HFFc6 (cell line): ENCODE results near the gene LEF1. TPM values are rescaled to one million over a fixed set of nuclear protein-coding genes. Genes with fewer than 3 reads are reported as not detected.

Experiments used
- DNase-seq: peaks from one replicate; pipeline ENCODE4 v3.0.0-alpha.2; 2018
- H3K27ac Mint-ChIP-seq: 2 replicates; pipeline ENCODE4 v1.8.0; 2020; ENCODE audit warnings: mild to moderate bottlenecking, mixed read lengths
- H3K27me3 Mint-ChIP-seq: 2 replicates; pipeline ENCODE4 v1.8.0; 2021; ENCODE audit warnings: mild to moderate bottlenecking, moderate library complexity, mixed read lengths; ENCODE audit not compliant: insufficient read depth
- H3K36me3 Mint-ChIP-seq: 2 replicates; pipeline ENCODE4 v1.8.0; 2021; ENCODE audit warnings: low read depth, mixed read lengths
- H3K4me1 Mint-ChIP-seq: 2 replicates; pipeline ENCODE4 v1.8.0; 2020; ENCODE audit warnings: low read depth, mixed read lengths
- H3K4me3 Mint-ChIP-seq: 2 replicates; pipeline ENCODE4 v1.8.0; 2020; ENCODE audit warnings: mild to moderate bottlenecking, moderate library complexity, mixed read lengths
- H3K9me3 Mint-ChIP-seq: 2 replicates; pipeline ENCODE4 v1.8.0; 2020; ENCODE audit warnings: mild to moderate bottlenecking, mixed read lengths
- CTCF ChIP-seq: fragments of 200-600 bp; sonication (generic); IDR thresholded peaks from 2 replicates; pipeline ENCODE4 v1.5.0; 2021; ENCODE audit warnings: antibody characterized with exemption, mild to moderate bottlenecking
- total RNA-seq, 6 experiments: library from RNA; stranded (reverse); fragmentation: NEBNext Ultra II Directional; extraction: Animal tissue kit (Norgen Biotek cat#: 25700); gene quantifications; 2 replicates in 1 of 6; 3 replicates in 5 of 6; pipeline ENCODE4 v1.2.3, GENCODE V29; 2021

LEF1 gene
- total RNA-seq, 6 experiments from 2014 or later: 0.22 to 0.37 (median 0.31) TPM; not detected in 3

GRCh38 chr4:108143515-108143914 is 25.2 kb downstream of the LEF1 start:
- Mint-ChIP-seq H3K27me3 (peaks cover 9% of the 10 kb centered on the region; the same call in 1 of the 2 replicates), H3K4me1 (no peaks in the 10 kb centered on the region), H3K4me3 (no peak overlapping the region), H3K9me3 (no peaks in the 10 kb centered on the region), H3K36me3 (no peaks in the 10 kb centered on the region), H3K27ac (no peak overlapping the region)
- DNase-seq: no peak
- TF ChIP-seq CTCF: no peak

GRCh38 chr4:108142870-108143269 is 25.9 kb downstream of the LEF1 start:
- no peak for DNase-seq
- no peaks in the 10 kb centered on the region for H3K9me3 Mint-ChIP-seq
- H3K4me1 Mint-ChIP-seq: no peaks in the 10 kb centered on the region
- no peaks in the 10 kb centered on the region for H3K36me3 Mint-ChIP-seq
- no peak overlapping the region for H3K27ac Mint-ChIP-seq
- H3K4me3 Mint-ChIP-seq: no peak overlapping the region
- no peak for TF ChIP-seq CTCF
- H3K27me3 Mint-ChIP-seq: peaks cover 9% of the 10 kb centered on the region

- DNase-seq: no peak
- H3K4me3 Mint-ChIP-seq: no peak overlapping the region
- TF ChIP-seq CTCF: no peak
- no peaks in the 10 kb centered on the region for H3K4me1 Mint-ChIP-seq
- H3K27me3 Mint-ChIP-seq: peaks cover 9% of the 10 kb centered on the region
- H3K36me3 Mint-ChIP-seq: no peaks in the 10 kb centered on the region
- H3K9me3 Mint-ChIP-seq: no peaks in the 10 kb centered on the region
- H3K27ac Mint-ChIP-seq: no peak overlapping the region
Observed at GRCh38 chr4:108141213-108141950, 27.4 kb downstream of the LEF1 start.

GRCh38 chr4:108140328-108140727 is 28.4 kb downstream of the LEF1 start:
- Mint-ChIP-seq H3K9me3 (no peaks in the 10 kb centered on the region), H3K27me3 (peaks cover 9% of the 10 kb centered on the region), H3K36me3 (no peaks in the 10 kb centered on the region), H3K27ac (no peak overlapping the region), H3K4me3 (no peak overlapping the region), H3K4me1 (no peaks in the 10 kb centered on the region)
- DNase-seq: no peak
- no peak for TF ChIP-seq CTCF

GRCh38 chr4:108139089-108139488 is 29.6 kb downstream of the LEF1 start:
- TF ChIP-seq CTCF: no peak
- DNase-seq: no peak
- no peaks in the 10 kb centered on the region for H3K9me3 Mint-ChIP-seq
- H3K4me1 Mint-ChIP-seq: no peaks in the 10 kb centered on the region
- H3K4me3 Mint-ChIP-seq: no peak overlapping the region
- no peaks in the 10 kb centered on the region for H3K36me3 Mint-ChIP-seq
- H3K27ac Mint-ChIP-seq: no peak overlapping the region
- H3K27me3 Mint-ChIP-seq: peaks cover 9% of the 10 kb centered on the region
